Left ventricle myocardium superior (tissue), 1 donor: ENCODE measurements around the gene SAAL1. TPM values are rescaled to one million over a fixed set of nuclear protein-coding genes. Genes with fewer than 3 reads are reported as not detected.
A peak's percentile ranks its signal among the peaks of the same experiment; 100 is the strongest.

ENCODE experiments used
- ATAC-seq: fragments of 200-7000 bp; cut with Tn5 transposase; one replicate; pipeline ENCODE4 v1.9.1; 2020; ENCODE audit warnings: mild to moderate bottlenecking, moderate library complexity
- DNase-seq: peaks from one replicate; pipeline ENCODE4 v3.0.0-alpha.2; 2020
- intact Hi-C: fragments of 100-400 bp; cut with micrococcal nuclease; formaldehyde crosslinking; loops from one replicate; pipeline ENCODE4 v1.11.0; 2022
- total RNA-seq: library from RNA; stranded (reverse); fragmentation: NEBNext Ultra II Directional; extraction: Animal tissue kit (Norgen Biotek cat#: 25700); gene quantifications from one replicate; pipeline ENCODE4 v1.2.1, GENCODE V29; 2021
- donor health status: DM: no; HTN: yes; CAD: no; lungs with severe emphysema.

The SAAL1 gene
- total RNA-seq, 1 donor from 2014 or later, result 5.8 TPM

DNA sequence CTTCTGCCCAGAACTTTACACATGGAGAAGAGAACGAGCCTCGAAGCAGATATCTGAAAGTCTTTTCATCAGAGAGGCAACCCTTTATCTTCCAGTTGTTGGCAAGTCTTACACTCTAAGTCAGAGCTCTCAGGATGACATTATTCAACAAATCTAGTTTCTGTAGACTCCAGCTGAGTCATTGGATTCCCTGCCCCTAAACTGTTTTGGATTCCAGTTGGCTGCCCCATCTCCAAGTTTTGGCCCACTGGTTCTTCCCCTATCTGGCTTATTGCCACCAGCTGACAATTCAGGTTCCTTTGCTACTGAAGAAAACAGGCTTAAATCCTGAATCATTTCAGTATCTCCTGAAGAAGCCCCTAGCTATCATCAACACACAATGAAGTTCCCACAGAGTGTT, 14.2 kb downstream of the SAAL1 start:
- intact Hi-C loops, result no loop called here
- DNase-seq (no peak), ATAC-seq (no peak)

GRCh38 chr11:18088966-18089365, 16.9 kb downstream of the SAAL1 start:
- intact Hi-C loops, result no loop called here
- ATAC-seq, result no peak
- no peak for DNase-seq

DNA sequence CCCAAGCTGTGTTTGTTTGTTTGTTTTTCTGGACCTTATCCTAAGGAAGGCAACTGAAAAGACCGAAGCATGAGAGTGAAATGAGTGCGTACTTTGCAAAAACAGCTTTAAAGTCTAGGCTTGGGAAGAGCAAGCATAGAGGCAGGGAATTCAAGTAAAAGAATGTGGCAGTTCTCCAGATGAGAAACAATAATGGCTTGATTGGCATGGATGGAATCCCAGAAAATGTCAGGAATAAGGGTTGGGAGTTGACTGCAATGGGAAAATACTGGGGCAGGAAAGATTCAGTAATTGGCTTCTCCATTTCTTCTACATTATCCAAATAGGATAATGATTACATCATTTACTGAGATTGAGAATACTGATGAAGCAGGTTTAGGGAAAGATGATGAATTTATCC, 17.5 kb downstream of the SAAL1 start:
- intact Hi-C loops, result no loop called here
- no peak for DNase-seq
- no peak for ATAC-seq

GRCh38 chr11:18081551-18081950, 24.3 kb downstream of the SAAL1 start:
- intact Hi-C loops, result no loop called here
- ATAC-seq, result no peak
- DNase-seq, result no peak

GRCh38 chr11:18080451-18080850, 25.4 kb downstream of the SAAL1 start:
- intact Hi-C loops, result no loop called here
- DNase-seq (no peak), ATAC-seq (no peak)

DNA sequence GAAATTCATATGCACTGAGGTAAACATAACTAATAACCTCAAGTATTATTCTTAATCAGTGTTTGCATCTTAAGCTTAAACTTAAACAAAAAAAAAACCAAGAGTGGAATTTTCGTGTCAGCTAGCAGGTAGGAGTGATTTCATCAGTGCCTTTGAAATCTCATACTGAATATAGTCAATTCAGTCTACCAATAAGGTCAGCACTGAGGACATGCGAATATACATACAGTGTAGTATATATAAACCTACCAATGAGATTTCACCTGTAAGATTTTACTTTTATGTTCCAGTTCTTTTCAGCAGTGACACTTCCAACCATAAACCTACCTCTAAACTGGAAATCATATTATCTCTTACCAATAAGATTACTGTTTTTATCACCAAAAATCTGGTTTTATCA, 27.0 kb downstream of the SAAL1 start:
- no peak for ATAC-seq
- intact Hi-C loops, result no loop called here

GRCh38 chr11:18075444-18075843, 30.4 kb downstream of the SAAL1 start:
- DNase-seq (no peak), ATAC-seq (no peak)
- intact Hi-C loops, result no loop called here

More for the DNA sequence above, 27.0 kb downstream of the SAAL1 start:
- no peak for DNase-seq

GRCh38 chr11:18071098-18071705, 34.7 kb downstream of the SAAL1 start:
- intact Hi-C loops, result no loop called here
- no peak for ATAC-seq
- DNase-seq, result no peak

DNA sequence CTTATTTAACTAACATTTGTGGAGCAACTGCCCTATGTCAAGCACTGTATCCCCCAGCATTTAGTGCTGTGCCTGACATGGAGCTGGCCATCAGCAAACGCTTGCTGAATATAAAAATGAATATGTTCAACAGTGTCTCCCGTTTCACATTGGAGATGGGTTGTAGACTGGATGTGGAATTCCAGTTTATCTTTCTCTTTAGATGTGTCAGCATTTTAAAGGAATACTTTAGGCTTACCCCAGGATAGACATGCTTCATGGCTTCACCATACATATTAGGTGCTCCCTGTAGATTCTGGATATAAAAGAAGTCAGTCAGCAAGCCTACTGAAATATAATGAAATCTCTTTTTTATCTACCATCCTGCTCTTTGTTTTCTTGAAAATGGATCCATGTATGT, 38.5 kb downstream of the SAAL1 start:
- ATAC-seq, result no peak
- intact Hi-C loops, result no loop called here
- no peak for DNase-seq

DNA sequence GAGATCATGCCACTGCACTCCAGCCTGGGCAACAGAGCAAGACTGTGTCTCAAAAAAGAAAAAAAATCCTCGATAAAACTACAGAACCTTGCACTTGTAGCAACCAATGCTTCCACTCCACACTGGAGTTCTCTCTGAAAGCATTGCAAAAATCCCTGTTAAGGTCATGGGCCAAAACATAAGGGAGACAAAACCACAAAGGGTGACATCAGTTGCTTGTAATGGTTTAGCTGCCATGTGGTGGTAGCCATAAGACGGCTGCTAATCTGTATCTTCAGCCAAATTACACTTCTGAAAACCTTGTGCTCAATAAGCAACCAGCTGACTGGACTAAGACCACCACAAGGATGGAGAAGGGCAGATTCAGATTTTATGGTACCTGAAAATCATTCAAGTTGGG, 39.3 kb downstream of the SAAL1 start:
- no peak for ATAC-seq
- no peak for DNase-seq
- intact Hi-C loops, result no loop called here

DNA sequence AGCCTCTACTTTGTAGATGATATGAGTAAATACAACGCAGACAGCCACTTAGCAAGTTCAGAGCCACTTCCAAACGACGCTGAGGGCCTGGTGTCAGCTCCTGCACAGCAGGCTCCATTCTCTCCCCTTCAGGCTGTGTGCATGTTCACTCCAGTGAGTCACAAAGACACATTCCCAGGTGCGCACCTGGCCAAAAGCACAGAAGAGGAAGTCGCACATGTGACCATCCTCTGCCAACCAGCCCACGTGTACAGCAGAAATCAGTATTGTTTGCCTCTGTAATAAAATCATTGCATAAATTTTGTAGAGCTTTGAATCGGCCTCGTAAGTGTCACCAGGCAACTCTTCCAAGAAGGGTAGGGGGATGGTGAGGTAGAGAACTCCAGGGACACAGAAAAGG, 40.3 kb downstream of the SAAL1 start:
- ATAC-seq, result no peak
- intact Hi-C loops, result no loop called here

DNA sequence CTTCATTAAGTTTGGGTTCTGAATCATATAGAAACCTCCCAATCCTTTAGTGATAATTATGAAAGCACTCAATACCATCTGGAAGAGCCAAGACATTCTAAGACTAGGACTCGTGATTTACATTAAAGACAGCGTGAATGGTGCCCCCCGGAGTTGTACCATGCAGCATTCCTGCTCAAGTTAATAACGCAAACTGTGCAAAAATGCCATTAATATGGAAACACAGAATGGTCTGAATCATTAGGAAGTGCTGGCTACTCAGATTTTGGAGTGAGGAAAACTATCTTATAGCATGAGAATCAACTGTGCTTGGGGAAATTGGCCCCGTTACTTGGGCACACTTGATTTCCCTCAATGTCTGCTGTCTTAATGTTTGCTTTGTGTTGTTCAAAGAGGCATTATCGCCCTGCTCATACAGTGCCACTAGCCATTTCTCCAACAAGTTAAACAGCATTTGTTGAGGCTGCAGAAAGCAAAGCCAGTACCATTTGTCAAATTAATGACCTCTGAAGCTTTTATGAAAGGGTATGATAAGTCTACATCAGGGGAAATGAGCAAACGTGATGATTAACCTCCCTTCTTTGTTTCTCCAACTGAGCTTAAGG, 41.3 kb downstream of the SAAL1 start:
- intact Hi-C loops, result no loop called here

More for the DNA sequence above, 40.3 kb downstream of the SAAL1 start:
- DNase-seq, result no peak

GRCh38 chr11:18063862-18064434, 41.9 kb downstream of the SAAL1 start:
- ATAC-seq (no peak), DNase-seq (no peak)
- intact Hi-C loops, result no loop called here

More for the DNA sequence above, 41.3 kb downstream of the SAAL1 start:
- DNase-seq (no peak), ATAC-seq (no peak)

- DNase-seq, result no peak
- intact Hi-C loops, result no loop called here
- no peak for ATAC-seq
Observed at GRCh38 chr11:18063125-18063524, 42.8 kb downstream of the SAAL1 start.

DNA sequence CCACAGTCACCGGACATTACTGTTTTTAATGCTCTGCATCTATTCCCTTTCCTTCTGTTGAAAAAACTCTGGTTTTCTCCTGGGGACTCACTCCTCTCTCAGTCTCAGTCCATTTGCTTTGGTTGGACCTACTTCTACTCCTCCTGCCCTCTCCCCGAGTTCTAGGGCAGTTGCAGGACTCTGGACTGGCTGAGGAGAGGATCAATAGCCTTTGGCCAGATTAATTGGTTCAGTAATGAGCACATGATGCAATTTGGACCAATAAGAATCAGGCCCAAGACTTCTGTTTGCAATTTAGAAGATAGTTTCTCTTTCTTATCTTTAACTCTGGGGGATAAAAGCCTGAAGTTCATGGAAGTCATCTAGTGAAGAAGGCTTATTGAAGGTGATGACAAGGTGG, 44.5 kb downstream of the SAAL1 start:
- no peak for DNase-seq
- intact Hi-C loops, result no loop called here
- no peak for ATAC-seq

GRCh38 chr11:18056561-18057181, 49.2 kb downstream of the SAAL1 start:
- no peak for DNase-seq
- ATAC-seq, result no peak
- intact Hi-C loops, result no loop called here

GRCh38 chr11:18054511-18055103, 51.3 kb downstream of the SAAL1 start:
- no peak for ATAC-seq
- intact Hi-C loops, result no loop called here
- no peak for DNase-seq

- ATAC-seq, result no peak
- DNase-seq, result no peak
- intact Hi-C loops, result no loop called here
Observed at GRCh38 chr11:18050848-18051247, 55.0 kb downstream of the SAAL1 start.

- DNase-seq, result peak; percentile 67
- ATAC-seq, result peak; percentile 81
- intact Hi-C loops, result no loop called here
Observed at GRCh38 chr11:18046116-18046777, 59.6 kb downstream of the SAAL1 start, which contains the start of gene TPH1. Gene TPH1, minus strand, starts transcription at chr11:18046269. Its CDS starts 5,507 bp downstream, at chr11:18040762.

- no peak for DNase-seq
- no peak for ATAC-seq
- intact Hi-C loops, result no loop called here
Observed at GRCh38 chr11:18036456-18036855, 69.4 kb downstream of the SAAL1 start.
